SK-N-SH (cell line): ENCODE measurements around the gene IQCK. TPM values are rescaled to one million over a fixed set of nuclear protein-coding genes. Genes with fewer than 3 reads are reported as not detected.

Source experiments
- CTCF ChIA-PET: fragments of 300-600, 350-600 bp; formaldehyde crosslinking; extraction: SDS; loops from one replicate; lab custom pipeline; 2021; lab: Yijun Ruan, JAX
- POLR2A ChIA-PET: fragments of 350-600 bp; sonication (Branson Sonifier 250); formaldehyde crosslinking; extraction: SDS; loops from one replicate; lab custom pipeline; 2020; ENCODE audit warnings: antibody characterized with exemption, inconsistent platforms; lab: Yijun Ruan, JAX
- DNase-seq: peaks from one replicate; pipeline ENCODE4 v3.0.0; 2012
- H2AFZ ChIP-seq: fragments of 200-600 bp; sonication (generic); 2 replicates; pipeline ENCODE4 v1.8.1; 2016; ENCODE audit warnings: antibody characterized with exemption, mild to moderate bottlenecking, low read depth
- H3F3A ChIP-seq: fragments of 200-600 bp; sonication (generic); replicated peaks from 2 replicates; pipeline ENCODE3; 2016; ENCODE audit warnings: antibody characterized with exemption, mild to moderate bottlenecking; ENCODE audit not compliant: insufficient read depth
- H3K27ac ChIP-seq, 2 experiments: fragments of 200-500 bp in 1 of 2; fragments of 200-600 bp in 1 of 2; sonication (Bioruptor generic) in 1 of 2; sonication (generic), shearing (Covaris generic) in 1 of 2; 2 replicates each; pipeline versions ENCODE4 v1.5.1 to v1.6.1; 2014 to 2016; ENCODE audit warnings: low read depth in 2 of 2, inconsistent platforms in 1 of 2, low read length in 1 of 2, mild to moderate bottlenecking in 1 of 2, mixed read lengths in 1 of 2
- H3K27me3 ChIP-seq: fragments of 200-600 bp; sonication (generic), shearing (Covaris generic); 2 replicates; pipeline ENCODE4 v1.6.1; 2016; ENCODE audit warnings: mixed run types; ENCODE audit not compliant: insufficient read depth
- H3K36me3 ChIP-seq, 2 experiments: fragments of 200-500 bp in 1 of 2; fragments of 200-600 bp in 1 of 2; sonication (Bioruptor generic) in 1 of 2; sonication (generic) in 1 of 2; replicated peaks in 1 of 2; 2 replicates each; pipeline versions ENCODE3 to v1.5.1; 2014 to 2016; ENCODE audit warnings: low read length in 1 of 2, mild to moderate bottlenecking in 1 of 2; ENCODE audit not compliant: insufficient read depth in 2 of 2, control insufficient read depth in 1 of 2
- H3K4me1 ChIP-seq, 2 experiments: fragments of 200-500 bp in 1 of 2; fragments of 200-600 bp in 1 of 2; sonication (Bioruptor generic) in 1 of 2; sonication (generic), shearing (Covaris generic) in 1 of 2; 2 replicates each; pipeline versions ENCODE4 v1.5.1 to v1.6.1; 2014 to 2016; ENCODE audit warnings: low read depth in 1 of 2, low read length in 1 of 2, mixed run types in 1 of 2; ENCODE audit not compliant: insufficient read depth in 2 of 2, control insufficient read depth in 1 of 2
- H3K4me2 ChIP-seq: fragments of 200-600 bp; sonication (generic), shearing (Covaris generic); 2 replicates; pipeline ENCODE4 v1.6.1; 2017; ENCODE audit warnings: mixed run types
- H3K4me3 ChIP-seq, 2 experiments: fragments of 200-500 bp in 1 of 2; fragments of 200-600 bp in 1 of 2; sonication (Bioruptor generic) in 1 of 2; sonication (generic), shearing (Covaris generic) in 1 of 2; 2 replicates each; pipeline versions ENCODE4 v1.5.1 to v1.8.1; 2014 to 2016; ENCODE audit warnings: low read depth in 2 of 2, inconsistent platforms in 1 of 2, low read length in 1 of 2, mild to moderate bottlenecking in 1 of 2, mixed read lengths in 1 of 2, moderate library complexity in 1 of 2
- H3K79me2 ChIP-seq: fragments of 200-600 bp; sonication (generic); 2 replicates; pipeline ENCODE4 v1.8.1; 2017; ENCODE audit warnings: mild to moderate bottlenecking; ENCODE audit not compliant: insufficient read depth
- H3K9ac ChIP-seq: fragments of 200-600 bp; sonication (generic); 2 replicates; pipeline ENCODE4 v1.6.1; 2017; ENCODE audit warnings: mixed run types
- H3K9me2 ChIP-seq: fragments of 200-600 bp; sonication (generic); 2 replicates; pipeline ENCODE4 v1.6.1; 2017; ENCODE audit warnings: mixed run types
- H3K9me3 ChIP-seq: fragments of 200-600 bp; sonication (generic); 2 replicates; pipeline ENCODE4 v1.6.1; 2017; ENCODE audit warnings: mixed run types, mild to moderate bottlenecking, moderate library complexity
- H4K20me1 ChIP-seq: fragments of 200-600 bp; sonication (generic); 2 replicates; pipeline ENCODE4 v1.6.1; 2017; ENCODE audit warnings: mild to moderate bottlenecking, mixed run types; ENCODE audit not compliant: insufficient read depth
- ELF1 ChIP-seq: IDR thresholded peaks from 2 replicates; pipeline ENCODE4 v1.4.0; 2012
- EP300 ChIP-seq, 2 experiments: IDR thresholded peaks; 2 replicates each; pipeline versions ENCODE4 v1.4.0 to v1.6.1; 2012; ENCODE audit warnings: borderline replicate concordance in 1 of 2, low read depth in 1 of 2, low read length in 1 of 2
- FOSL2 ChIP-seq: IDR thresholded peaks from 2 replicates; pipeline ENCODE4 v1.4.0; 2012; ENCODE audit warnings: low read depth, mild to moderate bottlenecking, moderate library complexity, borderline replicate concordance
- GATA2 ChIP-seq: sonication (generic); formaldehyde crosslinking; IDR thresholded peaks from 2 replicates; pipeline ENCODE4 v1.5.0; 2020; ENCODE audit warnings: mild to moderate bottlenecking, missing genetic modification reagents
- JUND ChIP-seq: IDR thresholded peaks from 2 replicates; pipeline ENCODE4 v1.4.0; 2012
- NFIC ChIP-seq: IDR thresholded peaks from 2 replicates; pipeline ENCODE4 v1.4.0; 2012; ENCODE audit warnings: borderline replicate concordance
- NRF1 ChIP-seq: IDR thresholded peaks from 2 replicates; pipeline ENCODE4 v1.6.1; 2012; ENCODE audit warnings: low read depth, mild to moderate bottlenecking, low read length
- POLR2AphosphoS5 ChIP-seq: IDR thresholded peaks from 2 replicates; pipeline ENCODE4 v1.6.1; 2012; ENCODE audit warnings: low read depth, low read length
- RFX5 ChIP-seq: IDR thresholded peaks from 2 replicates; pipeline ENCODE4 v1.6.1; 2012; ENCODE audit warnings: mild to moderate bottlenecking, improper control_type of control experiment, low read length
- TAF1 ChIP-seq: IDR thresholded peaks from 2 replicates; pipeline ENCODE4 v1.6.1; 2012; ENCODE audit warnings: low read depth, mild to moderate bottlenecking, low read length, moderate library complexity, borderline replicate concordance
- TEAD4 ChIP-seq: IDR thresholded peaks from 2 replicates; pipeline ENCODE4 v1.4.0; 2012; ENCODE audit warnings: mild to moderate bottlenecking, borderline replicate concordance; ENCODE audit not compliant: insufficient read depth
- YY1 ChIP-seq: IDR thresholded peaks from 2 replicates; pipeline ENCODE4 v1.4.0; 2012; ENCODE audit warnings: low read depth, mild to moderate bottlenecking
- WGBS: methylation state at CpG from one replicate; pipeline ENCODE4 v1.1.6; 2017; ENCODE audit warnings: low lambda C conversion rate; 5-methylcytosine and 5-hydroxymethylcytosine counted together
- polyA plus RNA-seq, 3 experiments: library from polyadenylated mRNA; depleted of rRNA; stranded (reverse); fragments of >200 nt; gene quantifications; 2 replicates each; pipeline ENCODE4 v1.2.3, GENCODE V29; 2012
- TF ChIP-seq, protein P1 (sequence below): fragments of 200-600 bp; sonication (generic); IDR thresholded peaks from 2 replicates; pipeline ENCODE4 v1.6.1; 2017; ENCODE audit warnings: antibody characterized with exemption, mild to moderate bottlenecking, moderate library complexity
- TF ChIP-seq, protein P2 (sequence below): IDR thresholded peaks from 2 replicates; pipeline ENCODE4 v1.4.0; 2012; ENCODE audit warnings: low read depth
- TF ChIP-seq, protein P3 (sequence below): IDR thresholded peaks from 2 replicates; pipeline ENCODE4; 2012

The IQCK gene
- polyA plus RNA-seq, 1 of the 3 experiments (the other 2 are of a cell fraction): 7.3 TPM

DNA sequence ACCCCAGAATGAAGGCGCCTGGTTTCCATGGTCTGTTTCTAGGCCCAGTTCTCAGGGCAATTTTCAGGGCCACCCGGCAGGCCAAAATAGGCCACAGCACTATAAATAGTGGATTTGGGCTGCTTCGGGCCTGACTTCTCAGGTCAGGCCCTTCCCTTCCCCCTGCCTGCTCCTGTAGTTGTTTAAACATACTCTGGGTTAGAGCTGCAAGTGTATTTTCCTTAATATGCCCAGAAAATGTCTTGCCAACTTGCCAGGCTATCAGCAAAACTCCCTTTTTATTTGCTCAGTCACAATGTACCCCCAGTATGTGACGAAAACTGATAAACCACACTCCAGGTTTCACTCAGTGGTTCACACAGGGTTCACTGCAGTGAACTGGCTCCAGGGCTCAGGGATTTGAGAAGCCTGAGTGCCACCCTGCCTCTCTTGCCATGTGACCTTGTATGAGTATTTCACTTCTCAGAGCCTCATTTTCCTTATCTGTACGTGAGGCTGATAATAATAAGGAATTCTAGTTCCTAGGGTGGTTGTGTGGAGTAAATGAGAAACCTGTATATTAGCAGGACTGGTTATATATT, 90.1 kb downstream of the IQCK start:
- H3K27me3 ChIP-seq: no peaks in the 10 kb centered on the region
- no peak overlapping the region for H3K27ac ChIP-seq
- POLR2A ChIA-PET: no interaction called here
- 70% methylated on average over 4 of the region's 5 CpGs for WGBS
- no peaks in the 10 kb centered on the region for H3K9me2 ChIP-seq
- H3K4me1 ChIP-seq: peaks cover 0 to 10% of the 10 kb centered on the region in 2 experiments; a peak in 1 of 4 replicates
- no peaks in the 10 kb centered on the region for H3K79me2 ChIP-seq
- no peaks in the 10 kb centered on the region for H3K36me3 ChIP-seq
- H2AFZ ChIP-seq: no peak overlapping the region
- DNase-seq: no peak
- CTCF ChIA-PET: no interaction called here
- H3K9ac ChIP-seq: no peak overlapping the region
- no peak overlapping the region for H3K4me2 ChIP-seq
- H3K4me3 ChIP-seq: no peak overlapping the region
- TF ChIP-seq, protein P1, sequence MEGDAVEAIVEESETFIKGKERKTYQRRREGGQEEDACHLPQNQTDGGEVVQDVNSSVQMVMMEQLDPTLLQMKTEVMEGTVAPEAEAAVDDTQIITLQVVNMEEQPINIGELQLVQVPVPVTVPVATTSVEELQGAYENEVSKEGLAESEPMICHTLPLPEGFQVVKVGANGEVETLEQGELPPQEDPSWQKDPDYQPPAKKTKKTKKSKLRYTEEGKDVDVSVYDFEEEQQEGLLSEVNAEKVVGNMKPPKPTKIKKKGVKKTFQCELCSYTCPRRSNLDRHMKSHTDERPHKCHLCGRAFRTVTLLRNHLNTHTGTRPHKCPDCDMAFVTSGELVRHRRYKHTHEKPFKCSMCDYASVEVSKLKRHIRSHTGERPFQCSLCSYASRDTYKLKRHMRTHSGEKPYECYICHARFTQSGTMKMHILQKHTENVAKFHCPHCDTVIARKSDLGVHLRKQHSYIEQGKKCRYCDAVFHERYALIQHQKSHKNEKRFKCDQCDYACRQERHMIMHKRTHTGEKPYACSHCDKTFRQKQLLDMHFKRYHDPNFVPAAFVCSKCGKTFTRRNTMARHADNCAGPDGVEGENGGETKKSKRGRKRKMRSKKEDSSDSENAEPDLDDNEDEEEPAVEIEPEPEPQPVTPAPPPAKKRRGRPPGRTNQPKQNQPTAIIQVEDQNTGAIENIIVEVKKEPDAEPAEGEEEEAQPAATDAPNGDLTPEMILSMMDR: no peak
- no peak for TF ChIP-seq RFX5
- TF ChIP-seq, protein P2, sequence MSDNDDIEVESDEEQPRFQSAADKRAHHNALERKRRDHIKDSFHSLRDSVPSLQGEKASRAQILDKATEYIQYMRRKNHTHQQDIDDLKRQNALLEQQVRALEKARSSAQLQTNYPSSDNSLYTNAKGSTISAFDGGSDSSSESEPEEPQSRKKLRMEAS: no peak
- TF ChIP-seq TAF1: no peak
- no peak for TF ChIP-seq ELF1
- no peak for TF ChIP-seq GATA2 (CRISPR knock-in tag)
- TF ChIP-seq, protein P3, sequence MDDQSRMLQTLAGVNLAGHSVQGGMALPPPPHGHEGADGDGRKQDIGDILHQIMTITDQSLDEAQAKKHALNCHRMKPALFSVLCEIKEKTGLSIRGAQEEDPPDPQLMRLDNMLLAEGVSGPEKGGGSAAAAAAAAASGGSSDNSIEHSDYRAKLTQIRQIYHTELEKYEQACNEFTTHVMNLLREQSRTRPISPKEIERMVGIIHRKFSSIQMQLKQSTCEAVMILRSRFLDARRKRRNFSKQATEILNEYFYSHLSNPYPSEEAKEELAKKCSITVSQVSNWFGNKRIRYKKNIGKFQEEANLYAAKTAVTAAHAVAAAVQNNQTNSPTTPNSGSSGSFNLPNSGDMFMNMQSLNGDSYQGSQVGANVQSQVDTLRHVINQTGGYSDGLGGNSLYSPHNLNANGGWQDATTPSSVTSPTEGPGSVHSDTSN: no peak
- TF ChIP-seq TEAD4: no peak
- H4K20me1 ChIP-seq: no peaks in the 10 kb centered on the region
- H3K9me3 ChIP-seq: no peaks in the 10 kb centered on the region
- no peaks in the 10 kb centered on the region for H3F3A ChIP-seq

DNA sequence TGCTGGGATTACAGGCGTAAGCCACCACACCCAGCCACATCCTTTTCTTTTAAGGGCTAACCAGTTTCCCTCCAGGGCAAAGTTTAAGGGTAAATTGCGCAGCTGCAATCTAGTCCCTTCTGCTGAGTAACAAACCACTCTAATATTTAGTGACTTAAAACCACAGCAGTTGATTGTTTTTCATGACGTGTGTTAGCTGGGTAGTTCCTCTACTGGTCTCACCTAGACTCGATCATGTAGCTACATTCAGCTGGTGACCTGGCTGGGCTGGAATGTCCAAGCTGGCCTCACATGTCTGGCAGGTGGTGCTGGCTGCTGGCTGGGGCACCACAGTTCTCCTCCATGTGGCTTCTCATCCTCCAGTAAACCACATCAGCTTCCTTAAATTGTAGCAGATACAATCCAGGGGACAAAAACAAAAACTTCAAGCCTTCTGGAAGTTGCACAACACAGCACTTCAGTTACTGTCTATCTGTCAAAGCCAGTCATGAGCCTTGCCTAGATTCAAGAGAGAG, 91.1 kb downstream of the IQCK start:
- Histone ChIP-seq H3K4me1 (peaks cover 0 to 10% of the 10 kb centered on the region in 2 experiments; a peak in 1 of 4 replicates), H3K9me3 (no peaks in the 10 kb centered on the region), H3K9ac (no peak overlapping the region), H3K4me2 (no peak overlapping the region), H2AFZ (no peak overlapping the region), H4K20me1 (no peaks in the 10 kb centered on the region), H3K79me2 (no peaks in the 10 kb centered on the region), H3F3A (no peaks in the 10 kb centered on the region), H3K27me3 (no peaks in the 10 kb centered on the region), H3K36me3 (no peaks in the 10 kb centered on the region), H3K4me3 (no peak overlapping the region), H3K27ac (no peak overlapping the region), H3K9me2 (no peaks in the 10 kb centered on the region)
- WGBS: 89% methylated on average over 4 of the region's 4 CpGs
- no peak for TF ChIP-seq NFIC
- TF ChIP-seq, protein P2: no peak
- TF ChIP-seq YY1: no peak
- TF ChIP-seq RFX5: no peak
- no peak for TF ChIP-seq JUND
- no peak for TF ChIP-seq FOSL2
- TF ChIP-seq, protein P3: no peak
- no peak for TF ChIP-seq EP300 (IDR thresholded peaks at IDR 0.05; ENCODE audit: borderline replicate concordance in 1 of 2, low read depth in 1 of 2, low read length in 1 of 2)
- no peak for TF ChIP-seq GATA2 (CRISPR knock-in tag)
- no peak for TF ChIP-seq NRF1
- no peak for TF ChIP-seq POLR2AphosphoS5
- ChIA-PET POLR2A (no interaction called here), CTCF (no interaction called here)
- no peak for DNase-seq
